NCI-H524 treated with DMSO at 0.1 percent for 48 hours (cell line): ENCODE results near the gene SEMA3B.
"Not testable (repeated sequence)": the region's sequence is repeated elsewhere in the genome, so short reads cannot be mapped to it uniquely, and the experiment has no call there.

Experiments
- DNase-seq: peaks from one replicate; lab custom pipeline; 2025; lab: John Stamatoyannopoulos, UW

The SEMA3B gene

DNA sequence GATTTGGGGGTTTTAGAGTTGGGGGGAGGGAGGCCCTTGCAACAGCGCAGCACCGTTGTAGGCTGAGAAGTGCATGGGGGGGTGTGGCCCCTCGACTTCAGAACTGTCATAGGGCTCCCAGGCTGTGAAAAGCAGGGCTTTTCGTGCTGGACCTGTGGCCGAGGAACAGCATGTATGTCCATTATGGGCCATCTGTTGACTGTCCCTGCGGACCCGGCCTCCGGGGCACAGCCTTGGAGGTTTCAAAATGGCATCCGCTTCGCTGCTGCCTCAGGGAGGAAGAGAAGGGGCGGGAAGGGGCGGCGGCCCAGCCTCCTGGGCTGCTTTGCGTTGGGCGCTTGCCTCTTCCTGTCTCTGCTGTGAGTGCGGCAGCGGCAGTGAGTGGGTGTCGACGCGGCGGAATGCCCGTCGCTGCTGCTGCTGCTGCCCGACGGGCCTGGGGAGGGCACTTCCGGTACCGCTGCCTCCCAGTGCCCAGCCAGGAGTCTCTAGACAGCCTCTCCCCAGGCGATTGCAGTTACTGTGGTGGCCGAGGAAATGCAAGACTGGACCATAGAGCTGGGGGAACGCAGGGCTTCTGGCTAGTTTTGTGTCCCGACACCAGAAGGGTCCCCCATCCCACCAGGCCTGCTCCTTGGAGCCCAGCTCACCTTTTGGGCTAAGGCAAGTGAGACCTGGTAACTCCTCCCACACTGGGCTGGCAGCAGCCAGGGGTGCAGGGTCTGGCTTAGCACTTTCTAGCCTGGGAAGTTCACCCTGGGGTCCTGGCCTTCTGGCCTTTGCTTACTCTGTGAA lies 31.0 kb upstream of the SEMA3B start:
- no peak for DNase-seq

DNA sequence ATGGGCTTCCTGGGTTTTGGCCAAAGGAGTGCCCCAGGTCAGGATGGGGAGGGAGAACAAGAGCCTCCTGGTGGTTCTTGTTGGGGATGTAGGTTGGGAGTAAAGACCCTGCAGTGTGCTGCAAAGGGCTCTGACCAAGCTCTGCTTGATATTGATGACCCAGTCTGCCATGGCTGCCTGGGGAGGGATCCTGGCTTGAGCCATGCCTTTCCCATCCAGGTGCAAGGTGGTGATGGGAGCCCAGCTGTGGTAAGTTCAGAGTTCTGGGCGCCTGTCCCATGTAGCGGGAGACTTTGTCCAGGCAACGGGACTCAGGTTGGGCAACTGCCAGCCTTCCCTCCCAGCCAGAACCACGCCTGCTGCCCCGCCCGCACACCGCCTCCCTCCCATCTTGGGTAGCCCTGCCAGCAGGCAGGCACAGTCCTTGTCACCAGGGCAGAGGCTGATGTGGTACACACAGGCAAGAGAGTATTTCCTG lies 30.4 kb upstream of the SEMA3B start:
- DNase-seq: no peak

DNA sequence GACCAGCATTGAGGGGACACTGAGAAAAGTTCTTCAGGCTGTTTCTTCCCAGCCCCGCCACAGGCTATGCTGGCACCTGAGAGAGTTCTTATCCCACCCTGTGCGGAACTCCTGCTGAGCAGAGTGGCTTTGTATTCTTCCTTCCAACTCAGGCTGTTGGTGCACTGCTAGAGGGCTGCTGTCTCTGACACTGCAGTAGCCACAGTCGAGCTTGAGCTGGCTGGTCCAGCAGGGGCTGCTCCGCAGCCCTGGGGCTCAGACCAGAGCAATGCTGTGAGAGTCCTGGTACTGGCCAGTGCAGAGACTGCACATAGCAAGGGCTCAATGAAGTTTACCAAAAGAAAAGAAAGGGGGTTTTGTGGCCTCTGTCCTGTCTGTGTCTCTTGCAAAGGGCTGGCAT lies 29.3 kb upstream of the SEMA3B start:
- DNase-seq: no peak

DNA sequence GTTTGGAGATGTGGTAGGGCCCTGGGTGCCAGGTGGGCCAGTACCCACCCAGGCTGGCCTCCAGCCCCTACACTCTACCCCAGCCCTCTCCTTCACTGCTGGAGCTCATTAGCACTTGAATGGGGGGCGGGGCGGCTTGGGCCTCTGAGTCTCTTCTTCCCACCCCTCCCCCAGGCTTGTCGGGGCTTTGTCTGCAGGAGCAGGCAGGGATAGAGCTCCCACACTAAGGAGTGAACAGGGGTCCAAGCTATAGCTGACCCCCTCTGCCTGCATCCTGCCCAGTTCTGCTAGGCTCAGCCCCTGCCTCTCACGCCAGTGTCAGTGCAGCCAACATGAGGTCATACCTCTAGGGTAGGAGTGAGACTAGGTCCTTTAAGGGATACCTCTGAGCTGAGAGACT lies 27.8 kb upstream of the SEMA3B start:
- DNase-seq: no peak

DNA sequence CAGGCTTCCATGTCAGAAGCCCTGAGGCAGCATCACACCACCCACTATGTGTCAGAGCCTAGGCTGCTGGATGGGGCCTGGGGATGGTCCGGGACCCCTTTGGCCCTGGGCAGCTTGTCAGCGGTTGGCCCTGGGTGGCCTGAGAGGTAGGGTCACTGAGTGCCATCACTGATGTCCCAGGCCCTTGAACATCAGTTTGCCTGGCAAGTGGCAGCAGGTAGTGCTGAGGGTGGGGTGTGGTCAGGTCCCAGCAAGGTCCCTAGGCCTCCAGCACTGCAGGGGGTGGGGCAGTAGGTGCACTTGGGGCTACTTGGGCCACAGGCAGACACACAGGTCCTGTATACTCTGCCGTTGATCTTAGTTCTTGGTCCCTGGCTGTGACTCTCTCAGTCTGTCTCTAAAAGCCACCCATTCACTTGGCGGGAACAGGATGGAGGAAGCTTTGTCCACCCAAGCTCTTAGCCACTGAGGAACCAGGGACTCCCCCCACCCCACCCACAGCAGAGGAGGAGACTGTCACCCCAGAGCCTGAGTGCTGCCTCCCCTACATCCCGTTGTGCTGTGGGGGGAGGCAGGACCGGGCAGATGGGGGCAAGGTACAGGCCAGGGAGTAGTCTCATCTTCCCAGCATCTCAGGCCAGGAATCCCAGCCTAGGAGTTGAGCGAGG lies 27.1 kb upstream of the SEMA3B start:
- DNase-seq: no peak

DNA sequence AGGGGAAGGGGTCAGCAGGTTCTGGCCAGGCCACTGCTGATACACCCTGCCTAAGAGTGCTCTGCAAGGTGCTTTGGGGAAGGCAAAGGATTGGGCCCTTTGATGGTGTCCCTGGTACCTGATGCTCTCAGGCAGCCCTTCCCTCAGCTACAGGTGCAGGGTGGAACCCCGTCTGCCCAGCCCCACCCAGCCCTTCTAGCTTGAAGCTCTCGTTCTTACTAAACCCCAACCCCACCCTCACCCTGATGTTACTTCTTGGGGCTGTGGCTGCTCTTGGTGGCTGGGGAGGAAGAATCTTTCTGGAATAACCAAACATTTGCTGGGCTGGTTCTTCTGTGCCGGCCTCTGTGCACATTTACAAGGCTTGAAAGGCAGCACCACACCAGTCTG lies 26.6 kb upstream of the SEMA3B start:
- DNase-seq: no peak

DNA sequence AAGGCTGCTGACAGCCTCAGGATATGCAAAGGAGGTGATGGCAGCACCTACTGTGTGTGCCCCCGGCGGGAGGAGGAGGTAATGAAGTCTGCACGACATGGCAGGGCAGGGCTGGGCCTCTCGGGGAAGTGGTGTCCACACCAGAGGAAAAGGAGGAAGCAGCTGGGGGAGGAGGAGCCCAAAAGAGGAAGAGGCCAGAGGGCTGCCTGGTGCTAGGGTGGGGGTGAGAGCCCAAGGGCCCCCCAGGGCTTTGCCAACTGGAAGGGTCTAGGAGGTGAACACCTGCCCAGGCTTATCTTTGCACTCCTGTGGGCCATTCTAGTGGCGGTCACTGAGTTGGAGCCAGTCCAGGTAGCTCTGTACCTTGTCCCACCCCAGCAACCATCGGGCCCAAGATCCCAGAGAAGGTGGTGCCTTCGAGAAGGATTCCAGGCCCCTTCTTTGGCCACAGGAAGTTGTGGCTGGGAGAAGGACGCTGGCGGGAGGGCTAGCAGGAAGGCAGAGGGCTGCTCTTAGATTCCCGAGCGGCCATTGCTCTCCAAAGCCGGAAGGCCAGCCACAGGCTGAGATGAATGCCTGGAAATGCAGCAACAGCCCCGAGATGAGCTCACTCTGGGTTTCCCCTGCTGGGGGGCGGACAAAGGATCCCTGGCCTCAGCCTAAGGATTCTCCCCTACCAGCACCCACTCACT lies 25.9 kb upstream of the SEMA3B start:
- DNase-seq: no peak

DNA sequence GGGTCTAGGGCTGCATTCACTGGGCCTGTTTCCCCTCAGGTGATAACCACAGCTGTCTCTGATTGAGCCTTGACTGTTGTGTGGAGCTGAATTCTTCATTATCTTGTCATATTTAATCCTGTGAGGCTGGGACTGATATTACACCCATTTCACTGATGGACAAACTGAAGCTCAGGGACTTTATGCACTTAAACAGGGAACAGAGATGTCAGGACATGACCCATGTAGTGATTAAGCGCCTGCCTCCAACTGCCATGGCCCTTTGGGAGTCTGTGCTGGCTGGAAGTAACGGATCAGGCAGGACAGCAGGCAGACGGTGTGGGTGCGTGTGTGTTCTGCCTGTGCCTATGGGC lies 25.4 kb upstream of the SEMA3B start:
- DNase-seq: no peak

DNA sequence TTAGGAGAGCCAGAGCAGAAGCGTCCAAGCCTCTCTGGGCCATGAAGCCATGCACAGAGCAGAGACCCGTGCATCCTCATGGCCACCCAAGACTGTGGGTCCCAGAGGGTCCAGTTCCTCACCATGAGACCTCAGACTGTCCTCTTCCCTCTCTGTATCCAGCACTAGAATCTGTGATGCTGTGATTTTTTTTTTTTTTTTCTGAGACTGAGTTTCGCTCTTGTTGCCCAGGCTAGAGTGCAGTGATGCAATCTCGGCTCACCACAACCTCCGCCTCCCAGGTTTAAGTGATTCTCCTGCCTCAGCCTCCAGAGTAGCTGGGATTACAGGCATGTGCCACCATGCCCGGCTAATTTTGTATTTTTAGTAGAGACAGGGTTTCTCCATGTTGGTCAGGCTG lies 24.1 kb upstream of the SEMA3B start:
- not testable (repeated sequence) for DNase-seq

DNA sequence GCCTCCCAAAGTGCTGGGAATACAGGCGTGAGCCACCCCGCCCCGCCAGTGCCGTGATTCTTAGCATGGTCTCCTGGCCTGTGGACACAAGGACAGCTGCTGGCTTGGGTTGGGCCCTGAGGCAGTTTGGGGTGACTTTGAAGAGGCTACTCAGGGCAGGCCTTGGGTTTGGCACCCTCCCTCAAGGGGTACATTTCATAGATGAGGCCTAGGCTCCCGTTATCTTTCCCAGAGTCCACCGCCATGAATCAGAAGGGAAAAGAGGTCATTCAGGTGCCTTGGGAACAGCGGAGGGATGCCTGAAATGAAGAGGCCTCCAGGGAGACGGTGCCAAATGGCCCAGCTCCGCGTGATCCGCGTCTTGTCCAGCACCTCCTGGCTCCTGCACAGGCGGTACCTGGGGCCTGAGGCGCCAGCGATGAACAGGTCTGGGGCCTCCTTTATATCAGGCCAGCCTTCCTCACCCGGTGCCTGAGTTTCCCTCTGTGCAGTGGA lies 23.6 kb upstream of the SEMA3B start:
- no peak for DNase-seq

DNA sequence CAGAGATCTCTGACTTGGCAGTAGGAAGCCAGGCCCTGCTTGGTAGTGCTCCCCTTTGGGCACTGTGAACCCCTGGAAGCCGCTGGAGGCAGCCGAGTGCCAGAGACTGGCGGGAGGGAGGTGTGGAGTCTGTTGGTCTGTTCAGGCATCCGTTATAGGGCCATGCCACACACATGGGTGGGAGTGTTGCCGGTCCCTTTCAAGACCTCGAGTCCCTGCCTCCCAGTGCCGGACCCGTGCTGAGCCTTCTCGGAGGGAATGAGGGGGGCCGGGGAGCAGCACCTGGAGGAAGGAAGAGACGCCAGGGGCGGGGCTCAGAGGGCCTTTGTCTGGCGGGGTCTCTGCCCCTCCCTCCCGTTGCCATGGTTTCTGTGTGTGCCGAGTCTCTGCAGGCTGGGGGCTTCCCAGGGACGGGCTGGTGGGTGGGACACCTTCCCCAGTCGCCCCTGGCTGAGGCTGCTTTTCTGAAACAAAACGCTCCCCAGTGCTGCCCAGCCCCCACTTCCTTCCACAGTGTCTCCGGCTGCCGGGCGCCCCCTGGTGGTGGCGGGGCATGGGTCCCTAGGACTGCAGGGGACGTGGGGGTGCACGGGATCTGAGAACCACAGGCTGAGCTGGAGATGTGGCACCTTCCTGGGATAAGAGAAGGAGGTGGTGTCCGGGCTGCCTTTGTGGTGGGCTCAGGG lies 23.0 kb upstream of the SEMA3B start:
- DNase-seq: no peak

DNA sequence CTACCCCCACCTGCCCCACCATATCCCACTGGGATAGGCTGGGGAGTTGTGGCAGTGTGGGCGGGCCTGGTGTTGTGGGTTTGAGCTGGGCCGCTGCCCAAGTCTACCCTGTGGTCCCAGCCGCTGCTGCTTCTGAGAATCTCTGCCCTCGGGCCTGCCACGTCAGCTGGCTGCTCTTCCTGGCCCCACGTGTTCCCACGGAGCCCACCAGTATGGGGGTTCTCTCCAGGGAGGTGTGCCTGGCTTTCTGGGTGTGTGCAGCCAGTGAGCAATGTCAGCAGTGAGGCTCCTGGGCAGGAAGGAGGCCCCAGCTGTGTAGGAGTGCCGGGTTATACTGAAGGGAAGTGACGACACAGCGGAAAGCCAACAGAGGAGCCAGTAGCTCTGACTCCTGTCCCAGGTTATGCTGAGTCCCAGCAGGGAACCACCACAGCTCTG lies 22.4 kb upstream of the SEMA3B start:
- DNase-seq: no peak

DNA sequence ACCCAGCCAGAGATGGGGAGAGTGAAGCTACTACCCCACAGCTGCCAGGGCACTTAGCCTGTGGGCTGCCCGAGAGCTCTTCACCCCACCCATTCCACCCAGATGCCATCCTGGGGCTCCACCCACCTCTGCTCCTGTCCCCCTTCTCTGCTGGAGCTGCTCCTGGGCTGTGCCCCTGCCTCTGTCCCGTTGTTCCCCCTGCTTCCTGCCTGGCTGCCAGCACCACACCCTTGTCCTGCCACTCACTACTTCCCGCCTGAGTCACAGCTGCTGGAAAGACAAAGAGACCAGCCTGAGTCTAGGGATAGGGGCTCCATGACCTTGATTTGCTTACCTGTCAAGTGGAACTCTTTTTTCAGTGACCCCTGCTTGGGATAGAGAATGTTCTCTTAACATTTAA lies 20.6 kb upstream of the SEMA3B start:
- no peak for DNase-seq

DNA sequence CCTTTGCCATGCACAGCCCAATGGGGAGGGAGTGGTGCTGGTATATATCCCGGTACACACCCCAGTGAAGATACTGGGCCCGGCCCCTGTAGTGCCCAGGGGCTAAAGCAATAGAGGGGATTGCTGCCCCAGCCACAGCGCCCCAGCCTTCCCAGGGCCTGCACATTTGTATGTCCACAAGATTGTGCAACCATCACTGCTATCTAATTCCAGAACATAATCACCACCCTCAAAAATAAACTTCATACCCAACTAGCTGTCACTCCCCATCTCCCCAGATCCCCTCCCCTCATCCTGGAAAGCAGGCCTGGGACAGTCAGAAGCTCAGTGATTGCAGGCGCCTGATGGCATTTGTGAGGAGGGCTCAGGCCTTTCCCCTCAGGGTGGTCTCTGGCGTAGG lies 19.5 kb upstream of the SEMA3B start:
- no peak for DNase-seq

DNA sequence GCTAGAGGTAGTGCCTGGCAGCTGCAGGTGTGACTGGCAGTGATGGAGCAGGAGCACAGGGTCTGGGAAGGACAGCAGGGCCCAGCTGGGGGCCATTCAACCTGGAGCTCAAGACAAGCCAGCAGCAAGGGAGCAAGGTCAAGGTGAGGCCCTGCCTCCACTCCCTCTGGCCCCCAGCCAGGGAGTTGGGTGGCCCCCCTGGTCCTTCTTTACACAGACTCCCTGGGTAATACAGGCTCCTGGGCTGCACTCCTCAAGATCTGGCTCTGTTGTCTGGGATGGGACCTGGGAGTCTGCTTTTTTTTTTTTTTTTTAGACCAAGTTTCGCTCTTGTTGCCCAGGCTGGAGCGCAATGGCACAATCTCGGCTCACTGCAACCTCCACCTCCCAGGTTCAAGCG lies 18.4 kb upstream of the SEMA3B start:
- no peak for DNase-seq

DNA sequence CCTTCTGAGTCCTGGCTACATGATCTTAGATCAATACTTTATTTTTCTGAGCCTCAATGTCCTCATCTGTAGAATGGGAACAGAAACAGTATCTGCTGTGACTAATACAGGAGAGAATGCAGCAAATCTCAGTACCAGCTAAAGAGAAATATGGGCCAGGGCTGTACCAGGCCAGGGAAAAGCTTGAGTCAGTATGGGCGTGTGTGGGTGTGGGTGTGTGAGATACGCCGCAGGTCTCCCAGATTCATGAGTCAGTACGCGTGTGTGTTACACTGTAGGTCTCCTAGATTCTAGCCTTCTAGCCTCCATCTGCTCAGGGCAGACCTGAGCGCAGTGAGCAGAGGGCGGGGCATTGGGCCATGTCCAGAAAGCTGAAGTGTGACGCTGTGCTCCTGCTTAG lies 17.7 kb upstream of the SEMA3B start:
- DNase-seq: no peak

DNA sequence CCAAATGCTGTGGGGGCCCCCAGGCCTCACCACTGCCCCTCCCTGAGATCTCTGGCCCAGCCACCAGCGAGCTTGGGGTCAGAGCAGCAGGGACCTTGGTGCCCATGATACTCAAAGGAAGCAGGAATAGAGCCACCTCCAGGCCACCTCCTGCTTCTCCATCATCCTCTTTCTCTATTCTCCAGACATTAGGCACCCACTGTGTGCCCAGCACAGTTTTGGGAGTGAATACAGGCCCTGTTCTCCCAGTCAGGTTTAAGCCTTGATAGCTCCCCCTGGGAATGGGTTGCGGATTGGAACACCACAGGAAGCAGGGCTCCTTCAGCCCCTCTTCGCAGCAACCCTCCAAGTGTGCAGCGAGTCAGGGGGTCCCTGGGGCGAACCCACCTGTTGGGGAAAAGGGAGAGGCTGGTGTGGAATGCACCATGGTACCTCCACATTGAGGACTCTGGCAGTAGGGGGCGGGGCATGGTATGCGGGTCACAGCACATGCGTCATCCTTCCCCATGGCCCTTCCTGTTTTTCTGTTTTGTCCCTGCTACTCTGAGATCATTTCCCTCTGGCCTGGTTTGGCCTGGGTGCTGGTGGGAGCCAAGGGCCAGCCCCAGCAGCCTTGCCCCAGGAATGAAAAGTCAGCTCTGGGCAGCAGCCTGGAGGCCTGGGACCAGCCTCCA lies 14.2 kb upstream of the SEMA3B start:
- DNase-seq: no peak

DNA sequence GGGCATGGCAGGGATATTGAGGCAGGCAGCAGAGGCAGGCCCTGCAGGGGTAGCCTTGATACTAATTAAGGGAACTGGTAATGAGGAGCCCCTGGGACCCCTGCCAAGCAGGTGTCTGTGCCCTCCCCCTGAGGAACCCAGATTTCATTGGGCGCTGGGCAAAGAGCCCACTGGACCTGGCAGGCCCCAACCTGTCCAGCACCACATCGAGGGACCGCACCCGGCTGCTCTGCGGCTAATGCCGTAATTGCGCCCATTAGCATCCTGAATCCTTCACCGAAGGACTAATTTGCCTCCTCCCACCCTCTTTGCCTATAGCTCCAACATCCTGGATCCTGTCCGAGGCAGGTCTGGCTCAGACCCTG lies 13.7 kb upstream of the SEMA3B start:
- no peak for DNase-seq

DNA sequence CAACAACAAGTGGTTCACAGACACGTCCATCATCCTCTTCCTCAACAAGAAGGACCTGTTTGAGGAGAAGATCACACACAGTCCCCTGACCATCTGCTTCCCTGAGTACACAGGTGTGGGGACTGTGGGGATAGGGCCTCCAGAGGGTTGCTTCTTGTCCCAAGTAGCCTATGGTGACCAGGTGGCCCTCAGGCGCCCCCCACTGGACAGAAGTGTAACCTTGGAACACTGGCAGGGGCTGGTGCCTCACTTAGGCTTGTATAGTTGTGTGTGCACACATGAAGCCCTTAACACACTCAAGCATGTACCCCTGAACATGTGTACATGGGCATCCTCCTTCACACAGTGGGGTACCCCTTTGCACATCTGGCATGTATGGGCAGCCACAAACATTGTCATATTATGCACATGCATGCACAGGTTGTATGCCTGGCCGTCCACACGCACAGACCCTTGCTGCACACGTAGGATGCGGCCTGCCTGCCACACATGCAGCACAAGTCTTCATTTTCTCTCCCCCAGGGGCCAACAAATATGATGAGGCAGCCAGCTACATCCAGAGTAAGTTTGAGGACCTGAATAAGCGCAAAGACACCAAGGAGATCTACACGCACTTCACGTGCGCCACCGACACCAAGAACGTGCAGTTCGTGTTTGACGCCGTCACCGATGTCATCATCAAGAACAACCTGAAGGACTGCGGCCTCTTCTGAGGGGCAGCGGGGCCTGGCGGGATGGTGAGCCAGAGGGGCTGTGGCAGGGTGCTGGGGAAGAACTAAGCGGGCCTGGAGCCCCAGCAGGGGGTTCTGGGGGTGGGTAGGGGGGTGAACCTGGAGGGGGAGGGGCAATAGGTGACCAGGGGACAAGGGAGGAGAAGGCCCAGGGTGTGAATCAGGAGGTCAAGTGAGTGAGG lies 11.7 kb upstream of the SEMA3B start:
- DNase-seq: no peak

DNA sequence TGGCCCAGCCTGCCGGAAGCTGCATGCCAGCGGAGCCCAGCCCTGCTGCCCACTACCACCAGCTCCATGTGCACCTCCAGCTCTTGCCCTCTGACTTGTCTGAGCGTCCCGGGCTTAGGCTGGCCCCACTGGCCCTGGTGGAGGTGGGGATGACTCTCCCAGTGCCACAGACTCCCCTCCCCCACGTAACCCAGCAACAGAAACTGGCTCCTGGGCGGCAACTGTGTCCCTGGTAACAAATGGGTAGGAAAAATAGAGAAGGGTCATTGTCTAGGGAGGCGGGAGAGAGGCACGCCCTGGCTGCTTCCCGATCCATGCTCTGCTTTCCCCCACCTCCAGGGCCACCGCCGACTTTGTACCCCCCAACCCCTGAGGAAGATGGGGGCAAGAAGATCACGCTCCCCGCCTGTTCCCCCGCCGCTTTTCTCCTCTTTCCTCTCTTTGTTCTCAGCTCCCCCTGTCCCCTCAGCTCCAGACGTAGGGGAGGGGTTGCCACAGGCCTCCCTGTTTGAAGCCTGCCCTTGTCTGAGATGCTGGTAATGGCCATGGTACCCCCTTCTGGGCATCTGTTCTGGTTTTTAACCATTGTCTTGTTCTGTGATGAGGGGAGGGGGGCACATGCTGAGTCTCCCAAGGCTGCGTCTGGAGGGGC lies 10.8 kb upstream of the SEMA3B start:
- DNase-seq: no peak
